HEK293 (cell line): ENCODE results near the gene ACER3.

Source experiments
- CTCF ChIA-PET: fragments of 350-600 bp; formaldehyde crosslinking; extraction: SDS; loops from one replicate; lab custom pipeline; 2021; ENCODE audit warnings: antibody characterized with exemption; lab: Yijun Ruan, JAX
- POLR2A ChIA-PET: fragments of 300-600 bp; formaldehyde crosslinking; extraction: SDS; loops from one replicate; lab custom pipeline; 2020; ENCODE audit warnings: antibody characterized with exemption, inconsistent platforms; lab: Yijun Ruan, JAX
- H3K27ac ChIP-seq: fragments of 200-500 bp; sonication (Bioruptor generic); 2 replicates; pipeline ENCODE4 v1.5.1; 2014; ENCODE audit warnings: low read depth, low read length, control low read depth, inconsistent platforms; ENCODE audit errors: extremely low read depth
- H3K36me3 ChIP-seq, 2 experiments: fragments of 200-500 bp in 1 of 2; sonication (Bioruptor generic) in 1 of 2; 1 replicate in 1 of 2; 2 replicates in 1 of 2; pipeline ENCODE4 v1.5.1; 2014 to 2017; ENCODE audit warnings: inconsistent platforms in 2 of 2, low read length in 2 of 2; ENCODE audit not compliant: control insufficient read depth in 2 of 2, insufficient read depth in 1 of 2
- H3K4me1 ChIP-seq: fragments of 200-500 bp; sonication (Bioruptor generic); 2 replicates; pipeline ENCODE4 v1.5.1; 2014; ENCODE audit warnings: mild to moderate bottlenecking, low read length, inconsistent platforms; ENCODE audit not compliant: control insufficient read depth, insufficient read depth
- H3K4me3 ChIP-seq: 2 replicates; pipeline ENCODE4 v1.5.1; 2011; ENCODE audit warnings: low read depth, mild to moderate bottlenecking, control low read depth, low read length, moderate library complexity
- H3K9me3 ChIP-seq: fragments of 200-500 bp; sonication (Bioruptor generic); 2 replicates; pipeline ENCODE4 v1.5.1; 2014; ENCODE audit warnings: low read depth, low read length, inconsistent platforms; ENCODE audit not compliant: control insufficient read depth, insufficient read depth
- GFI1B ChIP-seq: fragments of 450-650 bp; formaldehyde crosslinking; IDR thresholded peaks from 2 replicates; pipeline ENCODE4 v1.5.1; 2016; ENCODE audit warnings: missing biosample characterization, missing genetic modification characterization
- GLI2 ChIP-seq: fragments of 450-650 bp; formaldehyde crosslinking; IDR thresholded peaks from 2 replicates; pipeline ENCODE4; 2017; ENCODE audit warnings: missing biosample characterization, missing genetic modification characterization, low read depth, borderline replicate concordance
- OVOL3 ChIP-seq: fragments of 450-650 bp; formaldehyde crosslinking; IDR thresholded peaks from 2 replicates; pipeline ENCODE4 v1.5.1; 2016; ENCODE audit warnings: missing biosample characterization, missing genetic modification characterization
- ZBTB21 ChIP-seq: fragments of 450-650 bp; formaldehyde crosslinking; IDR thresholded peaks from 2 replicates; pipeline ENCODE4 v1.5.1; 2017; ENCODE audit warnings: missing biosample characterization, missing genetic modification characterization
- ZFP37 ChIP-seq: fragments of 450-650 bp; formaldehyde crosslinking; IDR thresholded peaks from 2 replicates; pipeline ENCODE4 v1.5.1; 2016; ENCODE audit warnings: missing biosample characterization, missing genetic modification characterization
- ZNF239 ChIP-seq: fragments of 450-650 bp; formaldehyde crosslinking; IDR thresholded peaks from 2 replicates; pipeline ENCODE4 v1.5.1; 2016; ENCODE audit warnings: missing biosample characterization, missing genetic modification characterization
- ZNF324 ChIP-seq: fragments of 450-650 bp; formaldehyde crosslinking; IDR thresholded peaks from 2 replicates; pipeline ENCODE4 v1.5.1; 2016; ENCODE audit warnings: missing biosample characterization, missing genetic modification characterization
- ZNF596 ChIP-seq: fragments of 450-650 bp; IDR thresholded peaks from 2 replicates; pipeline ENCODE4 v1.5.0; 2018; ENCODE audit warnings: missing biosample characterization, mild to moderate bottlenecking, missing genetic modification characterization, moderate library complexity
- TF ChIP-seq, protein P1 (sequence below): fragments of 450-650 bp; formaldehyde crosslinking; IDR thresholded peaks from 2 replicates; pipeline ENCODE4 v1.5.1; 2016; ENCODE audit warnings: missing biosample characterization, missing genetic modification characterization
- TF ChIP-seq, protein P2 (sequence below): fragments of 450-650 bp; formaldehyde crosslinking; IDR thresholded peaks from 2 replicates; pipeline ENCODE4 v1.5.1; 2016; ENCODE audit warnings: missing biosample characterization, missing genetic modification characterization

The ACER3 gene

DNA sequence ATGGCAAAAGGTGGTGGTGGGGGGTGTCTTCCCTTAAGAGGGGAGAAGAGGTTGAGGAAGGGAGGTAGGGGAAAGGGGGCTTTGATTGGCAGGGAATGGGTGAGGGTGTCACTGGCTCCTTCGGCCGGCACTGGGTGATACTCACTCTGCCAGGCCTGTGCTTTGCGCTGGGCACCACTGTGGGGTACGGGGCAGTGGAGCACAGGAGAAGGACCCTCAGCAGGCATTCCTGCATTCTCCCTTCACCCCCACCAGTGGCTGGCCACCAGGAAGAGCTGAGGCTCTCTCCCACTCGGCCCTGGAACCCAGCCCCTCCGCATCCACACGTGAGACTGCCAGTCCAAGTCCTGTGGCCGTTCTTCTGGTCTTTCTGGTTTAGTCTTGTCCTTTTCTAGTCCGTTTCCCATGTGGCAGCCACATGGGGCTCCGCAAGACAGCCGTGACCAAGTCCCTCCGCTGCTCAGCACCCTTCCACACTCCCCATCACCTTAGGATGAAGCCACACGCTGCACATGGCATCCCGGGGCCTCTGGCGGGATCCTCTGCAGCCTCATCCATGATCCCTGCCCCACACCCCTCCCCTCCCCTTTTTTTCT lies 214.0 kb downstream of the ACER3 start:
- Histone ChIP-seq H3K36me3 (no peaks in the 10 kb centered on the region), H3K9me3 (no peaks in the 10 kb centered on the region), H3K27ac (no peak overlapping the region), H3K4me3 (no peak overlapping the region), H3K4me1 (no peaks in the 10 kb centered on the region)
- ChIA-PET POLR2A (no interaction called here), CTCF (interaction anchor here (0.7 to 1.2 kb wide), 3 partner anchors 16 to 75 kb away, joined by 3 to 7 read pairs (median 4); no protein-coding TSS in a partner anchor)
- TF ChIP-seq GLI2, result no peak
- TF ChIP-seq, protein P1, sequence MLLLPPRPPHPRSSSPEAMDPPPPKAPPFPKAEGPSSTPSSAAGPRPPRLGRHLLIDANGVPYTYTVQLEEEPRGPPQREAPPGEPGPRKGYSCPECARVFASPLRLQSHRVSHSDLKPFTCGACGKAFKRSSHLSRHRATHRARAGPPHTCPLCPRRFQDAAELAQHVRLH (tag by site-specific recombination), result no peak
- TF ChIP-seq ZFP37 (tag by site-specific recombination), result no peak

DNA sequence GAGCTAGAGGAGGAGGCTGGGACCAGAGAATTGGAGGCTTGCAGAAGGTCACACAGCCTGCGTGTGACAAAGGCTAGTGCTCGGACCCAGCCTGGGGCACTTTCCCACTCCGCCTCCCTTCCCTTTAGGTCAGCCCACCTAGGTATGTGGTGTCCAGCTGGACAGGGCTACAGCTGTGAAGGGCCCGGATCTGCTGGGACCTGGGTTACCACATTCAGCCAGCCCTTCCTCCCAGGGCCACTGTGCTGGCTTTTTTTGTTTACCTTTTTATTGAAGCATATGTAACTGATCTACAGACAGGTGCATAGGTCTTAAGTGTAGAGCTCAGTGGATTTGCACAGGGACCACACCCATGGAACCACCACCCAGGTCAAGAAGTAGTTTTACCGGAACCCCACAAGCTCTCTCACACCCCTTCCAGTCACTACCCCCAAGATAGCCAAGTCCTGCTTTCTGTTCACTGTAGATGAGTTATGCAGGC lies 214.7 kb downstream of the ACER3 start:
- H3K4me1 ChIP-seq, result no peaks in the 10 kb centered on the region
- no peaks in the 10 kb centered on the region for H3K9me3 ChIP-seq
- H3K27ac ChIP-seq, result no peak overlapping the region
- H3K4me3 ChIP-seq, result no peak overlapping the region
- ChIA-PET POLR2A (no interaction called here), CTCF (interaction anchor here (0.6 to 1.1 kb wide), 4 partner anchors 15 to 353 kb away, joined by 3 to 7 read pairs (median 4); no protein-coding TSS in a partner anchor)
- TF ChIP-seq, protein P2, sequence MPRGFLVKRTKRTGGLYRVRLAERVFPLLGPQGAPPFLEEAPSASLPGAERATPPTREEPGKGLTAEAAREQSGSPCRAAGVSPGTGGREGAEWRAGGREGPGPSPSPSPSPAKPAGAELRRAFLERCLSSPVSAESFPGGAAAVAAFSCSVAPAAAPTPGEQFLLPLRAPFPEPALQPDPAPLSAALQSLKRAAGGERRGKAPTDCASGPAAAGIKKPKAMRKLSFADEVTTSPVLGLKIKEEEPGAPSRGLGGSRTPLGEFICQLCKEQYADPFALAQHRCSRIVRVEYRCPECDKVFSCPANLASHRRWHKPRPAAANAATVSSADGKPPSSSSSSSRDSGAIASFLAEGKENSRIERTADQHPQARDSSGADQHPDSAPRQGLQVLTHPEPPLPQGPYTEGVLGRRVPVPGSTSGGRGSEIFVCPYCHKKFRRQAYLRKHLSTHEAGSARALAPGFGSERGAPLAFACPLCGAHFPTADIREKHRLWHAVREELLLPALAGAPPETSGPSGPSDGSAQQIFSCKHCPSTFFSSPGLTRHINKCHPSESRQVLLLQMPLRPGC (tag by site-specific recombination), result no peak
- TF ChIP-seq GFI1B (tag by site-specific recombination) (no peak), ZNF324 (tag by site-specific recombination) (no peak), OVOL3 (tag by site-specific recombination) (no peak), ZNF596 (no peak), ZBTB21 (no peak), ZNF239 (tag by site-specific recombination) (no peak)
- no peaks in the 10 kb centered on the region for H3K36me3 ChIP-seq
